HEK293 (cell line): ENCODE measurements around the gene ARAP1.
A peak's percentile ranks its signal among the peaks of the same experiment; 100 is the strongest.

ENCODE experiments used
- CTCF ChIA-PET: fragments of 350-600 bp; formaldehyde crosslinking; extraction: SDS; loops from one replicate; lab custom pipeline; 2021; ENCODE audit warnings: antibody characterized with exemption; lab: Yijun Ruan, JAX
- POLR2A ChIA-PET: fragments of 300-600 bp; formaldehyde crosslinking; extraction: SDS; loops from one replicate; lab custom pipeline; 2020; ENCODE audit warnings: antibody characterized with exemption, inconsistent platforms; lab: Yijun Ruan, JAX
- H3K27ac ChIP-seq: fragments of 200-500 bp; sonication (Bioruptor generic); 2 replicates; pipeline ENCODE4 v1.5.1; 2014; ENCODE audit warnings: low read depth, low read length, control low read depth, inconsistent platforms; ENCODE audit errors: extremely low read depth
- H3K36me3 ChIP-seq, 2 experiments: fragments of 200-500 bp in 1 of 2; sonication (Bioruptor generic) in 1 of 2; 1 replicate in 1 of 2; 2 replicates in 1 of 2; pipeline ENCODE4 v1.5.1; 2014 to 2017; ENCODE audit warnings: inconsistent platforms in 2 of 2, low read length in 2 of 2; ENCODE audit not compliant: control insufficient read depth in 2 of 2, insufficient read depth in 1 of 2
- H3K4me1 ChIP-seq: fragments of 200-500 bp; sonication (Bioruptor generic); 2 replicates; pipeline ENCODE4 v1.5.1; 2014; ENCODE audit warnings: mild to moderate bottlenecking, low read length, inconsistent platforms; ENCODE audit not compliant: control insufficient read depth, insufficient read depth
- H3K4me3 ChIP-seq: 2 replicates; pipeline ENCODE4 v1.5.1; 2011; ENCODE audit warnings: low read depth, mild to moderate bottlenecking, control low read depth, low read length, moderate library complexity
- H3K9me3 ChIP-seq: fragments of 200-500 bp; sonication (Bioruptor generic); 2 replicates; pipeline ENCODE4 v1.5.1; 2014; ENCODE audit warnings: low read depth, low read length, inconsistent platforms; ENCODE audit not compliant: control insufficient read depth, insufficient read depth
- GLIS1 ChIP-seq: fragments of 450-650 bp; formaldehyde crosslinking; IDR thresholded peaks from 2 replicates; pipeline ENCODE4 v1.5.1; 2016; ENCODE audit warnings: missing biosample characterization, missing genetic modification characterization
- KLF8 ChIP-seq: fragments of 450-650 bp; formaldehyde crosslinking; IDR thresholded peaks from 2 replicates; pipeline ENCODE4 v1.5.1; 2016; ENCODE audit warnings: missing biosample characterization, missing genetic modification characterization
- PRDM1 ChIP-seq: fragments of 450-650 bp; formaldehyde crosslinking; IDR thresholded peaks from 2 replicates; pipeline ENCODE4; 2016; ENCODE audit warnings: missing biosample characterization, missing genetic modification characterization
- SP7 ChIP-seq: fragments of 450-650 bp; formaldehyde crosslinking; IDR thresholded peaks from 2 replicates; pipeline ENCODE4 v1.5.1; 2016; ENCODE audit warnings: missing biosample characterization, missing genetic modification characterization
- ZBTB17 ChIP-seq: fragments of 450-650 bp; formaldehyde crosslinking; IDR thresholded peaks from 2 replicates; pipeline ENCODE4 v1.5.1; 2016; ENCODE audit warnings: missing biosample characterization, missing genetic modification characterization
- ZEB2 ChIP-seq: fragments of 450-650 bp; formaldehyde crosslinking; IDR thresholded peaks from 2 replicates; pipeline ENCODE4 v1.5.1; 2016; ENCODE audit warnings: missing biosample characterization, missing genetic modification characterization
- ZNF2 ChIP-seq: fragments of 450-650 bp; formaldehyde crosslinking; IDR thresholded peaks from 2 replicates; pipeline ENCODE4 v1.5.1; 2016; ENCODE audit warnings: missing biosample characterization, missing genetic modification characterization
- ZNF530 ChIP-seq: fragments of 450-650 bp; formaldehyde crosslinking; IDR thresholded peaks from 2 replicates; pipeline ENCODE4 v1.5.1; 2016; ENCODE audit warnings: low read depth, missing biosample characterization, missing genetic modification characterization
- ZNF548 ChIP-seq: fragments of 450-650 bp; formaldehyde crosslinking; IDR thresholded peaks from 2 replicates; pipeline ENCODE4 v1.5.1; 2016; ENCODE audit warnings: missing biosample characterization, missing genetic modification characterization
- ZNF549 ChIP-seq: fragments of 450-650 bp; IDR thresholded peaks from 2 replicates; pipeline ENCODE4 v1.5.1; 2018; ENCODE audit warnings: missing biosample characterization, missing genetic modification characterization, mild to moderate bottlenecking, inconsistent platforms, moderate library complexity
- ZNF561 ChIP-seq: fragments of 450-650 bp; IDR thresholded peaks from 2 replicates; pipeline ENCODE4 v1.5.1; 2018; ENCODE audit warnings: missing biosample characterization, missing genetic modification characterization, borderline replicate concordance
- ZNF654 ChIP-seq: fragments of 450-650 bp; formaldehyde crosslinking; IDR thresholded peaks from 2 replicates; pipeline ENCODE4 v1.5.1; 2016; ENCODE audit warnings: low read depth, missing biosample characterization, missing genetic modification characterization
- ZNF664 ChIP-seq: fragments of 450-650 bp; formaldehyde crosslinking; IDR thresholded peaks from 2 replicates; pipeline ENCODE4 v1.5.1; 2016; ENCODE audit warnings: missing biosample characterization, missing genetic modification characterization
- ZNF747 ChIP-seq: fragments of 450-650 bp; formaldehyde crosslinking; IDR thresholded peaks from 2 replicates; pipeline ENCODE4 v1.5.1; 2016; ENCODE audit warnings: missing biosample characterization, missing genetic modification characterization
- TF ChIP-seq, protein P1 (sequence below): fragments of 450-650 bp; formaldehyde crosslinking; IDR thresholded peaks from 2 replicates; pipeline ENCODE4 v1.5.1; 2016; ENCODE audit warnings: missing biosample characterization, missing genetic modification characterization
- TF ChIP-seq, protein P2 (sequence below): fragments of 450-650 bp; formaldehyde crosslinking; IDR thresholded peaks from 2 replicates; pipeline ENCODE4; 2016; ENCODE audit warnings: missing biosample characterization, missing genetic modification characterization
- TF ChIP-seq, protein P3 (sequence below): fragments of 450-650 bp; formaldehyde crosslinking; IDR thresholded peaks from 2 replicates; pipeline ENCODE4 v1.5.1; 2017; ENCODE audit warnings: missing biosample characterization, missing genetic modification characterization
- TF ChIP-seq, protein P4 (sequence below): fragments of 450-650 bp; formaldehyde crosslinking; IDR thresholded peaks from 2 replicates; pipeline ENCODE4 v1.5.1; 2017; ENCODE audit warnings: missing biosample characterization, missing genetic modification characterization
- TF ChIP-seq, protein P5 (sequence below): fragments of 450-650 bp; formaldehyde crosslinking; IDR thresholded peaks from 2 replicates; pipeline ENCODE4 v1.5.1; 2017; ENCODE audit warnings: missing biosample characterization, missing genetic modification characterization
- TF ChIP-seq, protein P6 (sequence below): fragments of 450-650 bp; formaldehyde crosslinking; IDR thresholded peaks from 2 replicates; pipeline ENCODE4 v1.5.1; 2016; ENCODE audit warnings: missing biosample characterization, missing genetic modification characterization
- TF ChIP-seq, protein P7 (sequence below): fragments of 450-650 bp; formaldehyde crosslinking; optimal IDR thresholded peaks from 2 replicates; pipeline ENCODE3; 2016; ENCODE audit warnings: missing biosample characterization, mild to moderate bottlenecking, missing genetic modification characterization
- TF ChIP-seq, protein P8 (sequence below): fragments of 450-650 bp; formaldehyde crosslinking; IDR thresholded peaks from 2 replicates; pipeline ENCODE4 v1.5.1; 2016; ENCODE audit warnings: missing biosample characterization, missing genetic modification characterization

ARAP1 gene

DNA sequence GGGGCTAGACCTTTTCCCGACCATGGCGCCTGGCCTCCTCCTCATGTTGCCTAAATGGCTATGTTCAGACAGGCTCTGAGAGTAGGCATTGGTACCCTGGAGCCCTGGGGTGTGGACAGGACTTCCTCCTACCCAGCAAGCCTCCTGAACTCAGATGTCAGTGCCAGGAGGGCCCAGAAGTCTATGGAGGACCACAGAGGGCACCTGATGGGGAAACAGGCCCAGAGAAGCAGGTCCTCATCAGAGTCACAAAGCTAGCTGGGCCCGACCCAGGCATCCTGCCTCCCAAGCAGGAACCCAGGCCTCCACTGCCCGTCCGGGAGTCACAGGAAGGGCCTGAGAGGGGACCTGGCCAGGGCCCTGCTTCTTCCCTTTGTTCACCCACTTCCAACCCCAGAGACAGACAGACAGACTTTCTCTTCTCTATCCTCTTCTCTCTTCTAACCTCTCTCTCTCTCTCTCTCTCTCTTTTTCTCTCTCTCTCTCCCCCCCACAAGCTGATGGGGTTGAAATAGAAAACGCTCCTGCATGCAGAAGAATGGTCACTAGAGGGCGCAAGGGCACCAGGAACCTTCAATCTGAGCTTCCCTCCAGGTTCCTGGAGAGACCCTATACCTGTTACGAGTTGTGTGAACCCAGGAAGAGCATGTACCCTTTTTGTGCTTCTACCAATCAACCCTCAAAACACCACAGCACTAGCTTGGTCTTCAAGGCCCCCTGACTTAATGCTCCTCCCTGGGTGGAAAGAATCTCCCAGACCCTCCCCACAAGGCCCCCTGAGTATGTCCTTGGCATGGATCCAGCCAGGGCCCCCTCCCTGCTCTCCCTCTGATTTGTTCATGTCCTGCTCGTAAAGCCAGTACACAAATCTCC lies 27.1 kb downstream of the ARAP1 start:
- Histone ChIP-seq H3K36me3 (peaks cover 0 to 20% of the 10 kb centered on the region in 2 experiments; a peak in 1 of 3 replicates), H3K27ac (no peak overlapping the region), H3K4me1 (peaks cover 5% of the 10 kb centered on the region; the same call in 1 of the 2 replicates), H3K4me3 (no peak overlapping the region), H3K9me3 (no peaks in the 10 kb centered on the region)
- ChIA-PET POLR2A (interaction anchor here (0.6 to 1.1 kb wide), 4 partner anchors 57 to 227 kb away, joined by 3 to 12 read pairs (median 5); partner anchors contain the start of gene STARD10), CTCF (interaction anchor here (0.6 to 5.9 kb wide), 41 partner anchors 10 to 1335 kb away, joined by 3 to 57 read pairs (median 4); partner anchors contain the start of genes ATG16L2 and STARD10)
- TF ChIP-seq ZNF548 (tag by site-specific recombination) (no peak), ZNF549 (tag by site-specific recombination) (no peak), KLF8 (tag by site-specific recombination) (peak; percentile 47; the same call in 1 of the 2 replicates), SP7 (peak; percentile 29; the same call in 1 of the 2 replicates), ZNF654 (tag by site-specific recombination) (peak; percentile 98), ZNF664 (no peak), ZNF530 (tag by site-specific recombination) (no peak), PRDM1 (tag by site-specific recombination) (peak; percentile 68), ZEB2 (peak; percentile 55; the same call in 1 of the 2 replicates), ZNF747 (no peak), ZBTB17 (tag by site-specific recombination) (0 out of 2 replicates have a peak, but pooled peaks have one; percentile 31), ZNF561 (tag by site-specific recombination) (0 out of 2 replicates have a peak, but pooled peaks have one; percentile 45), GLIS1 (tag by site-specific recombination) (peak; percentile 27; the same call in 1 of the 2 replicates), ZNF2 (tag by site-specific recombination) (peak; percentile 51; the same call in 1 of the 2 replicates)
- TF ChIP-seq, protein P1, sequence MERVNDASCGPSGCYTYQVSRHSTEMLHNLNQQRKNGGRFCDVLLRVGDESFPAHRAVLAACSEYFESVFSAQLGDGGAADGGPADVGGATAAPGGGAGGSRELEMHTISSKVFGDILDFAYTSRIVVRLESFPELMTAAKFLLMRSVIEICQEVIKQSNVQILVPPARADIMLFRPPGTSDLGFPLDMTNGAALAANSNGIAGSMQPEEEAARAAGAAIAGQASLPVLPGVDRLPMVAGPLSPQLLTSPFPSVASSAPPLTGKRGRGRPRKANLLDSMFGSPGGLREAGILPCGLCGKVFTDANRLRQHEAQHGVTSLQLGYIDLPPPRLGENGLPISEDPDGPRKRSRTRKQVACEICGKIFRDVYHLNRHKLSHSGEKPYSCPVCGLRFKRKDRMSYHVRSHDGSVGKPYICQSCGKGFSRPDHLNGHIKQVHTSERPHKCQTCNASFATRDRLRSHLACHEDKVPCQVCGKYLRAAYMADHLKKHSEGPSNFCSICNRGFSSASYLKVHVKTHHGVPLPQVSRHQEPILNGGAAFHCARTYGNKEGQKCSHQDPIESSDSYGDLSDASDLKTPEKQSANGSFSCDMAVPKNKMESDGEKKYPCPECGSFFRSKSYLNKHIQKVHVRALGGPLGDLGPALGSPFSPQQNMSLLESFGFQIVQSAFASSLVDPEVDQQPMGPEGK (tag by site-specific recombination) = peak; percentile 50; the same call in 1 of the 2 replicates
- TF ChIP-seq, protein P2, sequence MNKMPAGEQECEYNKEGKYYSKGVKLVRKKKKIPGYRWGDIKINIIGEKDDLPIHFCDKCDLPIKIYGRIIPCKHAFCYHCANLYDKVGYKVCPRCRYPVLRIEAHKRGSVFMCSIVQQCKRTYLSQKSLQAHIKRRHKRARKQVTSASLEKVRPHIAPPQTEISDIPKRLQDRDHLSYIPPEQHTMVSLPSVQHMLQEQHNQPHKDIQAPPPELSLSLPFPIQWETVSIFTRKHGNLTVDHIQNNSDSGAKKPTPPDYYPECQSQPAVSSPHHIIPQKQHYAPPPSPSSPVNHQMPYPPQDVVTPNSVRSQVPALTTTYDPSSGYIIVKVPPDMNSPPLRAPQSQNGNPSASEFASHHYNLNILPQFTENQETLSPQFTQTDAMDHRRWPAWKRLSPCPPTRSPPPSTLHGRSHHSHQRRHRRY (tag by site-specific recombination) = no peak
- TF ChIP-seq, protein P3, sequence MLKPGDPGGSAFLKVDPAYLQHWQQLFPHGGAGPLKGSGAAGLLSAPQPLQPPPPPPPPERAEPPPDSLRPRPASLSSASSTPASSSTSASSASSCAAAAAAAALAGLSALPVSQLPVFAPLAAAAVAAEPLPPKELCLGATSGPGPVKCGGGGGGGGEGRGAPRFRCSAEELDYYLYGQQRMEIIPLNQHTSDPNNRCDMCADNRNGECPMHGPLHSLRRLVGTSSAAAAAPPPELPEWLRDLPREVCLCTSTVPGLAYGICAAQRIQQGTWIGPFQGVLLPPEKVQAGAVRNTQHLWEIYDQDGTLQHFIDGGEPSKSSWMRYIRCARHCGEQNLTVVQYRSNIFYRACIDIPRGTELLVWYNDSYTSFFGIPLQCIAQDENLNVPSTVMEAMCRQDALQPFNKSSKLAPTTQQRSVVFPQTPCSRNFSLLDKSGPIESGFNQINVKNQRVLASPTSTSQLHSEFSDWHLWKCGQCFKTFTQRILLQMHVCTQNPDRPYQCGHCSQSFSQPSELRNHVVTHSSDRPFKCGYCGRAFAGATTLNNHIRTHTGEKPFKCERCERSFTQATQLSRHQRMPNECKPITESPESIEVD (tag by site-specific recombination) = no peak
- TF ChIP-seq, protein P4, sequence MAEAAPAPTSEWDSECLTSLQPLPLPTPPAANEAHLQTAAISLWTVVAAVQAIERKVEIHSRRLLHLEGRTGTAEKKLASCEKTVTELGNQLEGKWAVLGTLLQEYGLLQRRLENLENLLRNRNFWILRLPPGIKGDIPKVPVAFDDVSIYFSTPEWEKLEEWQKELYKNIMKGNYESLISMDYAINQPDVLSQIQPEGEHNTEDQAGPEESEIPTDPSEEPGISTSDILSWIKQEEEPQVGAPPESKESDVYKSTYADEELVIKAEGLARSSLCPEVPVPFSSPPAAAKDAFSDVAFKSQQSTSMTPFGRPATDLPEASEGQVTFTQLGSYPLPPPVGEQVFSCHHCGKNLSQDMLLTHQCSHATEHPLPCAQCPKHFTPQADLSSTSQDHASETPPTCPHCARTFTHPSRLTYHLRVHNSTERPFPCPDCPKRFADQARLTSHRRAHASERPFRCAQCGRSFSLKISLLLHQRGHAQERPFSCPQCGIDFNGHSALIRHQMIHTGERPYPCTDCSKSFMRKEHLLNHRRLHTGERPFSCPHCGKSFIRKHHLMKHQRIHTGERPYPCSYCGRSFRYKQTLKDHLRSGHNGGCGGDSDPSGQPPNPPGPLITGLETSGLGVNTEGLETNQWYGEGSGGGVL (tag by site-specific recombination) = peak; percentile 26; the same call in 1 of the 2 replicates
- TF ChIP-seq, protein P5, sequence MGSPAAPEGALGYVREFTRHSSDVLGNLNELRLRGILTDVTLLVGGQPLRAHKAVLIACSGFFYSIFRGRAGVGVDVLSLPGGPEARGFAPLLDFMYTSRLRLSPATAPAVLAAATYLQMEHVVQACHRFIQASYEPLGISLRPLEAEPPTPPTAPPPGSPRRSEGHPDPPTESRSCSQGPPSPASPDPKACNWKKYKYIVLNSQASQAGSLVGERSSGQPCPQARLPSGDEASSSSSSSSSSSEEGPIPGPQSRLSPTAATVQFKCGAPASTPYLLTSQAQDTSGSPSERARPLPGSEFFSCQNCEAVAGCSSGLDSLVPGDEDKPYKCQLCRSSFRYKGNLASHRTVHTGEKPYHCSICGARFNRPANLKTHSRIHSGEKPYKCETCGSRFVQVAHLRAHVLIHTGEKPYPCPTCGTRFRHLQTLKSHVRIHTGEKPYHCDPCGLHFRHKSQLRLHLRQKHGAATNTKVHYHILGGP (tag by site-specific recombination) = peak; percentile 49
- TF ChIP-seq, protein P6, sequence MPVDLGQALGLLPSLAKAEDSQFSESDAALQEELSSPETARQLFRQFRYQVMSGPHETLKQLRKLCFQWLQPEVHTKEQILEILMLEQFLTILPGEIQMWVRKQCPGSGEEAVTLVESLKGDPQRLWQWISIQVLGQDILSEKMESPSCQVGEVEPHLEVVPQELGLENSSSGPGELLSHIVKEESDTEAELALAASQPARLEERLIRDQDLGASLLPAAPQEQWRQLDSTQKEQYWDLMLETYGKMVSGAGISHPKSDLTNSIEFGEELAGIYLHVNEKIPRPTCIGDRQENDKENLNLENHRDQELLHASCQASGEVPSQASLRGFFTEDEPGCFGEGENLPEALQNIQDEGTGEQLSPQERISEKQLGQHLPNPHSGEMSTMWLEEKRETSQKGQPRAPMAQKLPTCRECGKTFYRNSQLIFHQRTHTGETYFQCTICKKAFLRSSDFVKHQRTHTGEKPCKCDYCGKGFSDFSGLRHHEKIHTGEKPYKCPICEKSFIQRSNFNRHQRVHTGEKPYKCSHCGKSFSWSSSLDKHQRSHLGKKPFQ (tag by site-specific recombination) = peak; percentile 56; the same call in 1 of the 2 replicates
- TF ChIP-seq, protein P7, sequence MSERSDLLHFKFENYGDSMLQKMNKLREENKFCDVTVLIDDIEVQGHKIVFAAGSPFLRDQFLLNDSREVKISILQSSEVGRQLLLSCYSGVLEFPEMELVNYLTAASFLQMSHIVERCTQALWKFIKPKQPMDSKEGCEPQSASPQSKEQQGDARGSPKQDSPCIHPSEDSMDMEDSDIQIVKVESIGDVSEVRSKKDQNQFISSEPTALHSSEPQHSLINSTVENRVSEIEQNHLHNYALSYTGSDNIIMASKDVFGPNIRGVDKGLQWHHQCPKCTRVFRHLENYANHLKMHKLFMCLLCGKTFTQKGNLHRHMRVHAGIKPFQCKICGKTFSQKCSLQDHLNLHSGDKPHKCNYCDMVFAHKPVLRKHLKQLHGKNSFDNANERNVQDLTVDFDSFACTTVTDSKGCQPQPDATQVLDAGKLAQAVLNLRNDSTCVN (tag by site-specific recombination) = peak; percentile 13
- TF ChIP-seq, protein P8, sequence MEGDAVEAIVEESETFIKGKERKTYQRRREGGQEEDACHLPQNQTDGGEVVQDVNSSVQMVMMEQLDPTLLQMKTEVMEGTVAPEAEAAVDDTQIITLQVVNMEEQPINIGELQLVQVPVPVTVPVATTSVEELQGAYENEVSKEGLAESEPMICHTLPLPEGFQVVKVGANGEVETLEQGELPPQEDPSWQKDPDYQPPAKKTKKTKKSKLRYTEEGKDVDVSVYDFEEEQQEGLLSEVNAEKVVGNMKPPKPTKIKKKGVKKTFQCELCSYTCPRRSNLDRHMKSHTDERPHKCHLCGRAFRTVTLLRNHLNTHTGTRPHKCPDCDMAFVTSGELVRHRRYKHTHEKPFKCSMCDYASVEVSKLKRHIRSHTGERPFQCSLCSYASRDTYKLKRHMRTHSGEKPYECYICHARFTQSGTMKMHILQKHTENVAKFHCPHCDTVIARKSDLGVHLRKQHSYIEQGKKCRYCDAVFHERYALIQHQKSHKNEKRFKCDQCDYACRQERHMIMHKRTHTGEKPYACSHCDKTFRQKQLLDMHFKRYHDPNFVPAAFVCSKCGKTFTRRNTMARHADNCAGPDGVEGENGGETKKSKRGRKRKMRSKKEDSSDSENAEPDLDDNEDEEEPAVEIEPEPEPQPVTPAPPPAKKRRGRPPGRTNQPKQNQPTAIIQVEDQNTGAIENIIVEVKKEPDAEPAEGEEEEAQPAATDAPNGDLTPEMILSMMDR (tag by site-specific recombination) = peak; percentile 75
